HG02970 (cell line): ENCODE data around the gene ZNF367.

Experiments used
- ATAC-seq: cut with Tn5 transposase; IDR thresholded peaks from one replicate; pipeline ENCODE4 v1.9.1; 2021; ENCODE audit warnings: mild to moderate bottlenecking, moderate library complexity, moderate number of reproducible peaks; ENCODE audit not compliant: unreplicated experiment, low FRiP score

Gene ZNF367

DNA sequence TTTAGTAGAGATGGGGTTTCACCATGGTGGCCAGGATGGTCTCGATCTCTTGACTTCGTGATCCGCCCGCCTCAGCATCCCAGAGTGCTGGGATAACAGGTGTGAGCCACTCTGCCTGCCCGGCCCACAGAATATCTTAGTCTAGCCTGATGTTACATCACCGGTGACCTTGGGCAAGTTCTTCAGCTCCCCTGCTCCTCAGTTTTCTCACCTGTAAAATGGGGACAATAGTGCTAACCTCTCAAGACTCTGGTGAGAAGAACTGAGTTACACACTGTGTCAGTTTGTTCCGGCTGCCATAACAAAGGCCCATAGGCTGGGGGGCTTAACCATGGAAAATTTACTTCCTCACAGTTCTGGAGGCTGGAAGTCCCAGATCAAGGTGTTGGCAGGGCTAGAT lies 19.3 kb upstream of the ZNF367 start:
- no peak for ATAC-seq

DNA sequence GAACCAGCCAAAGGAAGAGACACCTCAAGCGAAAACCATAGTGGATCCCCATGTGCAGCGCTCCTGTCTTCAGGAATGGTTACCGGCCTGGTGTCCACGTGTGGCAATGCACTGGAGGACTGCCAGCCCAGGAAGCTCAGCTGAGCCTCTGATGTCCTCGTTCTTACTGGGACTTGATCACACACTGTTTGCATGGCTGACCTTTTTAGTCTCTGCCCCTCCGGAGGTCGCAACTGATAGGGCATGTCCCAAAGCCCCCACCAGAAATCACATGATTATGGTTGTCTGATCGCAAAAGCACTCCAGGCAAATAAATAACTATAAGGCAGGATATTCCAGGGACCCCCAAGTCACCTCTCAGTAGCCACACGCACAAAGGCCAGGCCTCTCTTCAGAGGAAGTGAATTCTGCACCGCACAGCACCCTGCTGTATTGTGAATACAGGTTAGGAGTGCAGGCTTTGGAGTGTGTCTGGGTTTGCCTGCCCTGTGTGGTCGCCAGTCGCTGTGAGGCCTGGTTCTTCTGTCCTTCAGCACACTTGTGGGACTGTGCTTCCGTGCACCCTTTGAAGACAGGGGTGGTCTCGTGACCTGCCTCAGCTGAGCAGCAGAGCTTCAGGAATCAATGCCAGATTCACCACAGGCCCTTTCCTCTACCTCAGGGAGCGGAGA lies 18.4 kb upstream of the ZNF367 start:
- ATAC-seq, result no peak

DNA sequence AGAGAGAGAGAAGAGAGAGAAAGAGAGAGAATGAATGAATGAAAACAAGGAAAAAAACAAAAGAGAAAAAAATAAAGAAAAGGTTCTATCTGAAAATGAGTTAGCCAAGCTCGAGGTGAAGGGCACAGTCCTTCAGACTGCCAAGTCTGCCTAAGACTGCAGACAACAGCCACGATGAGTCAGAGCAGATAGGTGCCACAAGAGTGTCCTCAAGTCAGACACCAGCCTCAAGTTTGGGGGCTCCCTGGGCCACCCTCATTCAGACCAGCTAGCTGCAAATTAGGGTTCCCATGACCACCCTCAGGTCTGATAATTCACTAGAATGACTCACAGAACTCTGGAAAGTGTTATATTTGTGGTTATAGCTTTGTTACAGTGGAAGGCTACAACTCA lies 17.9 kb upstream of the ZNF367 start:
- ATAC-seq, result no peak

DNA sequence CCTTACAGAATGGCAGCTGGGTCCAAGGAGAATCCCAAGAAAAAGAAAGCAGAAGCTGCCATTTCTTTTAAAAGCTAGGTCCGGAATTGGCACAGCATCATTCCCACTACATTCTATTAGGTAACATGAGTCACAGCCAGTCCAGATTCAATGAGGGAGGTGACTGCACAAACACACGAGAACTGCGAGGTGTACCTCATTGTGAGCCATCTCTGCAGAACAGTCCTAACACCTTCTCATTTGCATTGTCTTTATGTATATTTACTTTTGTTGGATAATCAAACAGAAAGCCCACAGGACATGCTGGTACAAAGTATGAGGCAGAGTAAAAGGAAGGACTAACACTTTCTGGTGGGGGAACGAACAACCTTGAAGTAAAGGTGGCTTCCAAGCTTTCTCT lies 17.2 kb upstream of the ZNF367 start:
- no peak for ATAC-seq

DNA sequence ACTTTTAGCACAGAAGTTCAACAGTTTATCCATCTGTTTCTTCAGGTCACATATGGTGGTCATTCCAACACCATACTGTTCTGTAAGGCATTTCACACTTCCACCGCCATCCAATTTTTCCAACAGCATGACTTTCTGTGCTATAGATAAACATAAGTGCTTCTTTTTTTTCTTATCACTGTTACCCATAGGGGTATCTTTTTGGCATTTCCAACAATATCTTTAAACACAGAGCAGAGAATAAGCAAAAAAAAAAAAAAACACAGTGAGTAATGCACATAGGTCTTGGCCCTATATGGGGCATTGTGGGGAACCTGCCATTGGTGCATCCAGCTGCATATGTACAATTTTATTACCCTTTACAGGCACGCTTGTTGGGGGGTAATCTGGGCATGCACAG lies 12.2 kb upstream of the ZNF367 start:
- ATAC-seq, result no peak

DNA sequence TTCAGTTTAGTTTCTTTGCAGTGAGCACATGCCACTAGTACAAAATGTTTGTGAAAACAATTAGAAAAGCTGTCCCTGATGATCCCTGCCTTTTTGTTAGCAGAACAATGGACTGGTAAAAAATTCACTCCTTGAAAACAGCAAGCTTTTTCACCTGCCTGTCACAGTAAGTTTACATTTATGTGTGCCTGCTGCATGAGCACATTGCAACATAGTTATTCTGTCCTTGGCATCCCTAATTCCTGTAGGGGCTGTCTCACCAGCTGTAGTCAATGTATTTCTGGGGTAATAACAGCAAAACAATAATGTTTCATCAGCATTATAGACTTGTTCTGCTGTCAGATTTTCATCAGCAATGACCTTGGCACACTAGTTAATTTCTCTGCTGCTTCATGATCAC lies 11.6 kb upstream of the ZNF367 start:
- ATAC-seq, result no peak

DNA sequence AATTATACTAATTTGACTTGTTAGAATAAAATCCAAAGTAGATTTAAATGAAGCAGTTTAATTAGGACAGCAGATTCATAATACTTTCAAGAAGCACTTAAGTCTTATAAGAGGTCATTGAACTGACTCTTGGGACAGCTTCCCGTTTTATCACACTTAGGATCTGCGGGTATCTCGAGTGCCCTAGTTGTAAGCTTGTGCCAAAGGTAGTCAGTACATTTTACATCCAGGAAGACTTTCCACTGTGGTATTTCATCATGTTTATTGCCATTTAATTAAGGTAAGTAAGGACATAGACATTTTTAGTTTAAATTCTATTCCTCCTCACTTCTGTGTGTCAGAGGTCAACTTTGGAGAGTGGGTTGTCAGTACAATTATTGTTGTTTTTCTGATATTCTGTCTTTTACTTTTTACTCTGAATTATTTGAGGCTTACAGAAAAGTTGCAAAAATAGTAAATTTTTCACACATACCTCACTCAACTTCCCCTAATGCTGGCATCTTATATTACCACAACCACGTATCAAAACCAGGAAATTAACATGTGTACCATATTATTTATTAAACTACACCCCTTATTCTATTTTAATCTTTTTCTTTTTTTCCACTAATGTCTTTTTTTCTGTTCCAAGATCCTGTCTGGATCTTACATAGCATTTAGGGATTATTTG lies 7.5 kb upstream of the ZNF367 start:
- ATAC-seq, result no peak

DNA sequence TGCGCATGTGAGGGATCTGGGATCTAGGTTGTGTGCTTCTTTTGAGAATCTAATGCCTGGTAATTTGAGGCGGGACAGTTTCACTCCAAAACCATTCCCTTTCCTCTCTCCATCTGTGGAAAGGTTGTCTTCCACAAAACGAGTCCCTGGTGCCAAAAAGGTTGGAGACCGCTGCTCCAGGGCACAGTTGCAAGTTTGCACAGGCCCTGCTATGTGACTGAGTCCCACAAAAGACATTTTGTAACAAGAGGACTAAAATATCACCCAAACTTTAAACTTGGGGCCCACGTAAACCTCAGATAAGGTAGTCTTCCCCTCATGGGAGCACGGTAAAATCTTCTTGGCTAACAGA lies 5.8 kb upstream of the ZNF367 start:
- no peak for ATAC-seq

DNA sequence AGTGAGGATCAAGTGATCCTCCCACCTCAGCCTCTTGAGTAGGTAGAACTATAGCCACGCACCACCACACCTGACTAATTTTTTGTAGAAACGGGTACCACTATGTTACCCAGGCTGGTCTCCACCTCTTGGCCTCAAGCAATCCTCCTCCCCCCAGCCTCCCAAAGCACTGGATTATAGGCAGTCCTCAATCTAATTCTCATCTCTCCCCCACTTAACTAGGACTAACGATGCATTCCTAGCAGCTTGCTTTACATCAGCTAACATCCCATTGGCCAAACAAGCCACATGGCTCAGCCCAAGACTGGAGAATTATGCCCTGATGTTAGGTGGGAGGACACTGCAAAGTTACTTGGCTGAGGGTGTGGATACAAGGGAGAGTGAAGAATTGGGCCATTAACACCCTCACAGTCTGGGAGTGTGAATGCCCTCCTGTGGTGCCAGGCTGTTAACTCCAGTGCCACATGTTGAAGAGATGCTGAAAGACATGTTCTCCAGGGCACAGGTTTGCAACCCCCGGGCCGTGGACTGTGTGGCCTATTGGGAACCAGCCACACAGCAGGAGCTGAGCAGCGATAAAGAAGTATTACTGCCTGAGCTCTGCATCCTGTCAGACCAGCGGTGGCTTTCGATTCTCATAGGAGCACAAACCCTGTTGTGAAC lies 5.3 kb upstream of the ZNF367 start:
- no peak for ATAC-seq

DNA sequence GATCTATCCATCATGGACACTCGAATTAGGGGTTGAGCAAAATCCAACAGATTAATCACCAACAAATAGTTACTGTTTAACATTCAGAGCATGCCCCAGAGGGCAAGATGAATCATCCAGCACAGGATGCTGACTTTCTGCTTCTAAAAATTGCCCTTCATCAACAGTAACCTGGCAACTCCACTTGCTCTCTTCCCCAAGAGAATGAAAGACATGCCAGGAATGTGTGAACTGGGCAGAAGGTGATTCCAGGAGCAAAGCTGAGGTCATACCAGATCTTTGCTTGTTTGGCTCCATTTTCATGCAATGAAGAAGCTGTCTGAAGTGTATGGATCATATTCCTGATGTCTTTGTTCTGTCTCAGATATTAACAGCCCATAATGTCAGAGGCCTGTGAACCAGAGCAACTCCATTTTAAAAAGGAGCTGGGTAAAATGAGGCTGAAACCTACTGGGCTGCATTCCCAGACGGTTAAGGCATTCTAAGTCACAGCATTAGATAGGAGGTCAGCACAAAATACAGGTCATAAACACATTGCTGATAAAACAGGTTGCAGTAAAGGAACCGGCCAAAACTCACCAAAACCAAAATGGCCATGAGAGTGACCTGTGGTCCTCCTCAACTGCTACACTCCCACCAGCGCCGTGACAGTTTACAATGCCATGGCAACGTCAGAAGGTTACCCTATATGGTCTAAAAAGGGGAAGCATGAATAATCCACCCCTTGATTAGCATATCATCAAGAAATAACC lies 2.5 kb upstream of the ZNF367 start:
- ATAC-seq, result no peak

DNA sequence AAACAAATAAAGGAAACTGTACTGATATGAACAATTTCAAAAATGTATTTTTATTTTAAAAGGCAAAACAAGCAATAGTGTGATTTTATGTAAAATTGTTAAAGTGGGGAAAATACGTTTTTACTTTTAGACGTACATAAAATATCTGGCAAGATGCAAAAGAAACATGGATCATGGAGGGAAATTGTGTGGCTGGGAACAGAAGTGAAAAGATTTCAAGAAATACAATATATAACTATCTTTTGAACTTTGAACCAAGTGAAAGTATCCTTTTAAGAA lies 1.5 kb upstream of the ZNF367 start:
- ATAC-seq, result no peak

DNA sequence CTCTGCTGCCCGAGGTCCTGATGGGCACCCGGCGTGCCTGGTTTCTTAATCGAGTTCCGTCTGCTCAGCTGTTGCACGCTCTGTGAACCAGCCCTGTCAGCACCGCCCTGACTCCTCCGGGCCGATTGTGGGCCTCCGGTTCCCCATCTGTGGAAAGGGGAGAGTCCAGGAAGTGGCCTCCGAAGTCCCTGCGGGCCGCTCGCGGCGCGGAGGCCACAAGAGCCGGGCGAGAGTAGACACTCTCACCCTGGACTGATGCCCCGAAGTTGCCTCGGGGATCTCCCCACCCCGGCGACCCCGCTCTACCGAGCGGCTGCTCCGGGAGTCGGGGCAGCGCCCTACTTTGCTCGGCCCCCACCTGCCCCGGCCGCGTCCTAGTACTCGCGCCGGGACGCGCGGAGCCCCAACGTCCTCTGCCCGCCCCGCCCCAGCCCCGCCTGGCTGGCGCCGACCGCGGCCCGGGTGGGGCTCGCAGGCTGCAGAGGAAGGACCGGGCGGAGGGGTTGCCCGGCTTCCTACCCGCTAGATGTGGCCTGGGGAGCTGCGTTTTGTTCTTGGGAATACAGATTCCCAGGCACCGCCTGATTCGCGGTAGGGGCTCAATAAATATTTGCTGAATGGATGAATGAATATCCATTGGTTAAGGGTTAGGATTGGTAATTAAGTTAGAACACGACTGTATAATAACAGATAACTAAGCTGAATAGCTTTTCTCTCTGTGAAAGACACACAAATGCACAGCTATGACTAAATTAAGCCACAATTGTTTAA lies 935 bp upstream of the ZNF367 start:
- ATAC-seq, result peak; percentile 16

DNA sequence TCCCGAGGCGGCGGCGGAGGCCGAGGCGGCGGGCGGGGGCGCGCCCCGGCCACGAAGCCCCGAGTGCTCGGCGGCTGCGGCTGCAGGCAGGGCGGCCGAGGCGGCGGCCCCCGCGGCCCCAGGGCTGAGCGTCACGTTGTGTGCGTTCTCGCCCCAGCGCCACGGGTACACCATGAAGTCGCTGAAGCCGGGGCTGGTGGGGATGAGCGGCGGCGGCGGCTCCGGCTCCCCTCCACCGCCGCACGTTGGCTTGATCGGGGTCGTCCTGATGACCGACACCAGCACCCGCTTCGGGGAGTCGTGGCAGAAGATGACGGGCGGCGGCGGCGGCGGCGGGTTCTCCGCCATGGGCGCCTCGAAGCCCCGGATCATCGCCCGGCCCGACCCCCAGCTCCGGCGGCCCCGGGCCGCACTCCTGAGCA lies 498 bp downstream of the ZNF367 start:
- ATAC-seq, result peak; percentile 3

DNA sequence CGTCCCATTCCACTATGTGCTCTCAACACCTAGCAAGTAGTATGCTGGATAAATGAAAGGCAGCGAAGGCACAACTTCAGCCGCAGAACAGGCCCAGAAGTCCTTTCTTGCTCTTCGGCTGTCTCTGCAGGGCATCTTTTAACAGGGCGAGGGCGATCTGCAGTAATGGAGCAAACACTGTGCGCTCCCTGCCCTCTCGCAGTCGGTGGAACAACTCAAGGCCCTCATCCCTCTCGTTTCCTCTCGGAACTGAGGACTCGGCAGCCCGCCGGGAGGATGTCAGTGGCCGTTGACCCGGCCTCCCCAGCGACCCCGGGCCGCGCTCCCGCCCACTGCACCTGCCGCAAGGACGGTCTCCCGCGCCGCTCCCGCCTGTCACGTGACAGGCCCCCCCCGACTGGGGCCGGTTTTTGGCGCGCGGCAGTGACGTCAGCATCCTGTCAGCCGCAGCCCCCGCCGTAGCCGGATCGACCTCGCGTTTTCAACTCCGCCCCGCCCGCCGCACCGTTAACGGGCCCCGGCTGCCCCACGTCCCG lies 1.1 kb downstream of the ZNF367 start:
- peak; percentile 29 for ATAC-seq

DNA sequence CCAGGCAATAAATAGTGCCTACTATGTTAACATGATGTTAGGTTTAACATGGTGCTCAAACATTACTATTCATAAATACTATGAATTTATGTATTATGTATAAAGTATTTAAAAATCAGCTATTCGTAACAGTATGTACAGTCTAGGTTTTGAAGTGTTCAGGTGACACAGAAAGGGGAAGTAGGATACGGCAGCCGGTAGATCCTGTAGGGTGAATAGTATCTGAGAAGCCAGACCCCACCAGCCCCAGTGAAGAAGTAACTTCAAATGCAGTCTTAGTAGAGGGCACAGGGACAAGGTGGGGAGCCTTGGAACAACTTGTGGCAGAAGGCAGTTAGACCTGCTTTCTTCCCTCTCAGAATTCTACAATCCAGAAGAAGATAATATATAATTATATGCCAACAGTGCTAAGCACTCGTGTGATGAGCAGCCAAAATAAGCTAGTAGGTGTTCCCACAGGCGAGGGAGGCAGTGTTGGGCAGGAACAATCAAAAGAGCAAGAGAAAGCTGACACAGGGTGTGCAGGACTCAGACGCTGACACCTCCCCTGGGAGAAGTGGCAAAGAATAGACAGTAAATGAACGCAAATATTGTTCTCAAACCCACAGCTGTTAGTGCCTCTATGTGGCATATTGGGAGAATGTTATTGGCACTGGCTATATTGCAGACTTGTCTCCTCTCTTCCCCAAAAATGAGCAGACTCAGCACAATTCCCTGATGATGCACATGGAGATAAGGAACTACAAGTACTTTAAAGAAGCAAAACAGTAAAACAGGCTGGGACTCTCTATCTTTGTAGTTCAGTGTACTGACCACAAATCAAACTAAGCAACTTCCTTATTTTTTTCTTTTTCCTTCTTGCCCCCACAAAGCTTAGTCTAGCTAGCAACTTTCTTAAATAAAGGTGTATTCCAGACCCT lies 4.6 kb downstream of the ZNF367 start:
- ATAC-seq, result no peak

DNA sequence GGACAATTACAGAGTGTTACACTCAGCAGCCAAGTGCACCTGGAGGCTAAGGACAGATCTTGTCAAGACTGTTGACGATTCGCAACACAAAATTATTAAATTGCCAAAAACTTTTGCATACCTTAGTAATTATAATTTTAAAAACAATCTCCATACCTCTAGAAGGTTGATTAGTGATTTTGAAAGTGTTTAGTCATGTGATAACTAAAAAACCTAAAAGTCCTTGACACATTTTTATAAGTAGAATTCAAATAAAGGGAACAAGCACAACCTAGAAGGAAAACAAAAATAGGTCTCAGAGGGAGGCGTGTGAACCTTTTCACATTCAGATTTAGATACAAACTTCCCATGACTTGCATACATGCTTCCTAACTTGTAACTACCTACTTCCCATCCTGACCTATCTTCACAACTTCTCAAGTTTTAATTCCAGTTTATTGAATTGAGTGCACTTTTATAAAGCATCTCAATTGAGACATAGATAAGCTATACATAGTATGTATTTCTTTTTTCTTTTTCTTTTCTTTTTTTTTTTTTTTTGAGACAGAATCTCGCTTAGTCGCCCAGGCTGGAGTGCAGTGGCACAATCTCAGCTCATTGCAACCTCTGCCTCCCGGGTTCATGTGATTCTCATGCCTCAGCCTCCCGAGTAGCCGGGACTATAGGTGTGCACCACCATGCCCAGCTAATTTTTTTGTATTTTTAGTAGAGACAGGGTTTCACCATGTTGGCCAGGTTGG lies 5.8 kb downstream of the ZNF367 start:
- no peak for ATAC-seq

DNA sequence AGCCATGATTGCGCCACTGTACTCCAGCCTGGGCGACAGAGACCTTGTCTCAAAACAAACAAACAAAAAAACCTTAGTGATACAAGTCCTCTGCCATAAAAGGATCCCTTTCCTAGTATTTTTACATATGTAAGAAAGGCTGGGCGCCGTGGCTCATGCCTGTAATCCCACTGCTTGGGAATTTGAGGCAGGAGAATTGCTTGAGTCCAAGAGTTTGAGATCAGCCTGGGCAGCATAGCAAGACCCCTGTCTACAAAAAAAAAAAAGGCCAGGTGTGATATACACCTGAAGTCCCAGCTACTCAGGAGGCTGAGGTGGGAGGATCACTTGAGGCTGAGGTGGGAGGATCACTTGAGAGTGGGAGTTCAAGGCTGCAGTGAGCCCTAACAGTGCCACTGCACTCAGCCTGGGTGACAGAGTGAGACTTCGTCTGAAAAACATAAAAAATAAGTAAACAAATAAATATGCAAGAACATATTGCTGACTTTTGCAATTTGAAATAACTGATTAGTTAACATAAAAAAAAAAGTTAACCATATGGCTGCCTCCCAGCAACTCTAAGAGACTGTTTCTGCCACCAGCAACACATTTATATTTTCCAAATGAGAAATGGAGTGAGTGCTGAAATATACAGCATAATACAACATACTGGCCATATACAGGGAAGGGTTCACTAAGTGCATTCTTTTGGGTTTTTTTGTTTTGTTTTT lies 6.9 kb downstream of the ZNF367 start:
- ATAC-seq, result no peak
